ENCODE results near the gene IGFBP3.

- TF ChIP-seq CTCF (IDR thresholded peaks at IDR 0.05; ENCODE audit: low read length) (no peak), EZH2 (IDR thresholded peaks at IDR 0.05; ENCODE audit: borderline replicate concordance, low read length) (no peak)
These were observed 29.3 kb downstream of the IGFBP3 start for GRCh38 chr7:45891462-45892402.
